Measurements from ENCODE around the gene HERPUD1. TPM values are rescaled to one million over a fixed set of nuclear protein-coding genes. Genes with fewer than 3 reads are reported as not detected.

Gene HERPUD1
- total and polyA plus RNA-seq, 2 of the 13 experiments (the other 11 are each of a cell fraction or from before 2014, with no cell fraction given): 96.2 to 323 TPM

- TF ChIP-seq AKNA (CRISPR knock-in tag; IDR thresholded peaks at IDR 0.05; ENCODE audit: borderline replicate concordance): no peak
- no peak for TF ChIP-seq BRD4 (CRISPR knock-in tag; IDR thresholded peaks at IDR 0.05)
- TF ChIP-seq ZNF775 (CRISPR knock-in tag; IDR thresholded peaks at IDR 0.05; ENCODE audit: borderline replicate concordance): no peak
- TF ChIP-seq SMAD9 (CRISPR knock-in tag; IDR thresholded peaks at IDR 0.05): no peak
- no peak for TF ChIP-seq KAT2B (IDR thresholded peaks at IDR 0.05; ENCODE audit: borderline replicate concordance, low read depth, low read length)
- no peak for TF ChIP-seq MAX (IDR thresholded peaks at IDR 0.05)
- no peak for TF ChIP-seq GZF1 (CRISPR knock-in tag; IDR thresholded peaks at IDR 0.05)
- TF ChIP-seq ZBTB38 (CRISPR knock-in tag; IDR thresholded peaks at IDR 0.05): no peak
- TF ChIP-seq ZNF737 (CRISPR knock-in tag; IDR thresholded peaks at IDR 0.05; ENCODE audit: borderline replicate concordance): no peak
- TF ChIP-seq ZEB1 (IDR thresholded peaks at IDR 0.05; ENCODE audit: insufficient replicate concordance, low read depth): no peak
- TF ChIP-seq RCOR2 (CRISPR knock-in tag; IDR thresholded peaks at IDR 0.05): no peak
- no peak for TF ChIP-seq PBX2 (CRISPR knock-in tag; IDR thresholded peaks at IDR 0.05)
- TF ChIP-seq, protein P1, sequence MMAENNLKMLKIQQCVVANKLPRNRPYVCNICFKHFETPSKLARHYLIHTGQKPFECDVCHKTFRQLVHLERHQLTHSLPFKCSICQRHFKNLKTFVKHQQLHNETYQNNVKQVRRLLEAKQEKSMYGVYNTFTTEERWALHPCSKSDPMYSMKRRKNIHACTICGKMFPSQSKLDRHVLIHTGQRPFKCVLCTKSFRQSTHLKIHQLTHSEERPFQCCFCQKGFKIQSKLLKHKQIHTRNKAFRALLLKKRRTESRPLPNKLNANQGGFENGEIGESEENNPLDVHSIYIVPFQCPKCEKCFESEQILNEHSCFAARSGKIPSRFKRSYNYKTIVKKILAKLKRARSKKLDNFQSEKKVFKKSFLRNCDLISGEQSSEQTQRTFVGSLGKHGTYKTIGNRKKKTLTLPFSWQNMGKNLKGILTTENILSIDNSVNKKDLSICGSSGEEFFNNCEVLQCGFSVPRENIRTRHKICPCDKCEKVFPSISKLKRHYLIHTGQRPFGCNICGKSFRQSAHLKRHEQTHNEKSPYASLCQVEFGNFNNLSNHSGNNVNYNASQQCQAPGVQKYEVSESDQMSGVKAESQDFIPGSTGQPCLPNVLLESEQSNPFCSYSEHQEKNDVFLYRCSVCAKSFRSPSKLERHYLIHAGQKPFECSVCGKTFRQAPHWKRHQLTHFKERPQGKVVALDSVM (CRISPR knock-in tag; IDR thresholded peaks at IDR 0.05): no peak
- no peak for TF ChIP-seq ZNF513 (CRISPR knock-in tag; conservative IDR thresholded peaks at IDR 0.05)
- TF ChIP-seq ZNF331 (CRISPR knock-in tag; IDR thresholded peaks at IDR 0.05): no peak
- no peak for TF ChIP-seq THAP9 (CRISPR knock-in tag; IDR thresholded peaks at IDR 0.05; ENCODE audit: borderline replicate concordance)
Measured at GRCh38 chr16:56946767-56947603, 15.0 kb downstream of the HERPUD1 start (continued).
